Right lung (tissue), 5 donors: ENCODE data around the gene MMP25. TPM values are rescaled to one million over a fixed set of nuclear protein-coding genes. Genes with fewer than 3 reads are reported as not detected.
"Not testable (repeated sequence)": the region's sequence is repeated elsewhere in the genome, so short reads cannot be mapped to it uniquely, and the experiment has no call there.

Experiments used
- DNase-seq, 2 donors: peaks; one replicate each; pipeline ENCODE4 v3.0.0-alpha.2; 2013
- polyA plus RNA-seq, 5 donors: library from polyadenylated mRNA; unstranded; fragments of 120-200 nt; gene quantifications; one replicate each; pipeline versions ENCODE4 v1.2.1 to v1.2.3, GENCODE V29; 2013; ENCODE audit warnings: inconsistent platforms in 1 of 5, low replicate concordance in 1 of 5; ENCODE audit not compliant: insufficient read length in 5 of 5, insufficient read depth in 1 of 5

Gene MMP25
- polyA plus RNA-seq, 5 donors, result 1.4 to 3.4 (median 2.1) TPM

DNA sequence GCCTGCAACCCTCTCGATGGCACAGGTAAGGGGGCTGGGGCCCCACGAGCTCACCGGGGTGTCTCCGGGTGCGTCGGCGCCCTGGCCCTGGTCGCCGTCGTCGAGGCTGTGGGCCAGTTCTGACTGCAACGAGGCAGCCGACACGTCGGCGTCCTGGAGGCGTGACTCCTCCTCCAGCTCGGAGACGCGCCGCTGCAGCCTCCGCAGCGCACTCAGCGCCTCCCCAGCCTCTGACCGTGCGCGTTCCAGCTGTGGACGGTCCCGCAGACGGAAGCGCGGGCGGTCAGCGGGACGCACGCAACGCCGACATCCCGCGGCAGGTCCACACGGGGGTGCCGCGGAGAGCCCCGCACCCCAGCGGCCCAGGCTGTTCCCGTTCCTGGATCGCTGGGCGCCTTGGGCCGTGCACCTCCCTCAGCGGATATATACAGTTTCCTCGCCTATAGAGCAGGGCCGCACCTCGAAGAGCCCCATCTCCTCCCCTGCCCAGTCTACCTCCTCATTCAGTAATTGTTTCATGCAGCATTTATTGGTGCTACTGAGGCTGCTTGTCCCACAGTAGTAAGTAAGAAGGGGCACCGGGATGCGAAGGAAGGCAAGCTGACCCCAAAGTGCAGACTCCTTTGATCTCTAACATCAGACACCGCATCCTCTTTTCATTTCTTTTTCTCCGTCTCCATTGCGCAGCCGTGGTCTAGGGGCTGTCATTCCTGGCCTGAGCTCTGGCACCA lies 16.7 kb upstream of the MMP25 start:
- no peak for DNase-seq

DNA sequence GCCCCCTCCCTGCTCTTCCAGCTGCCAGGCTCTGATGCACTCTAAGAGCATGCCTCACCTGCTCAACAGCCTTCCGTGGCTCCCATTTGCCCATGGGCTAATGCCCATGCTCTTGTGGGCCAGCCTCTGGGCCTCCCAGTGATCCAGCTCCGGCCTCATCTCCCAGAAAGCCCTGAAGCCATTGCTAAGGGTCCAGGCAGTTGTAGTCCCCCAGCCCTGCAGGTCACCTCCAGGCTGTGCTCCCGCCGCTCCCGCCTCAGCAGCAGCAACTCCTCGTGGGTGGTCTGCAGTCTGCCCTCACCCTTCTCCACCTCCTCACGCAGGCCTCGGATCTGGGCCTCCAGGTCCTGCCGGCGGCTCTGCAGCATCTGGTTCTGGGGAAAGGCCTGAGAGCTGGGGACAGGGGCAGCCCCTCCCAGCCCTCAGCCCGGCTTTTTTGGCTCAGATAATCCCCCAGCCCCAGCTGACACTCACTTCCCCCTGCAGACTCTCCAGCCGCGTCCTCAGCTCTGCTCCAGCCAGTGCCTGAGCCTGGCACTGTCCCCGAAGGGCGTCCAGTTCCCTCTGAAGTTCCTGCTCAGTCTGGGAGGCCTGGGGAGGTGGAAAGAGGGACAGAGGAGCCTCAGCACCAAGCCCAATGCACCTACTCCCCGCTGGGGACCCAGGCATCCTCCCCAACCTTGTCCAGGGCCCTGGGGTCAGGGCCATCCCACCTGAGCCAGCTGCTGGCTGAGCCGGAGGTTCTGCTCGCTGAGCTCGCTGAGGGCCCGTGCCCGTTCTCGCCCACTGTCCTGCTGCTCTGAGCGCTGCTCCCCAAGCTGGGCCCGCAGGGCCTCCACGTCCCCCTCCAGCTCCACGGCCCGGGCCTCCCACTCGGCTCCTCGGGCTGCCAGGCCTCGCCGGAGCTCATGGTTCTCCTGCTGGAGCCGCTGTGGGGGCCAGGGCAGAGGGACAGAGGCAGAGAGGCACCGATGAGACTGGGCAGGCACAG lies 15.8 kb upstream of the MMP25 start:
- DNase-seq, result no peak

DNA sequence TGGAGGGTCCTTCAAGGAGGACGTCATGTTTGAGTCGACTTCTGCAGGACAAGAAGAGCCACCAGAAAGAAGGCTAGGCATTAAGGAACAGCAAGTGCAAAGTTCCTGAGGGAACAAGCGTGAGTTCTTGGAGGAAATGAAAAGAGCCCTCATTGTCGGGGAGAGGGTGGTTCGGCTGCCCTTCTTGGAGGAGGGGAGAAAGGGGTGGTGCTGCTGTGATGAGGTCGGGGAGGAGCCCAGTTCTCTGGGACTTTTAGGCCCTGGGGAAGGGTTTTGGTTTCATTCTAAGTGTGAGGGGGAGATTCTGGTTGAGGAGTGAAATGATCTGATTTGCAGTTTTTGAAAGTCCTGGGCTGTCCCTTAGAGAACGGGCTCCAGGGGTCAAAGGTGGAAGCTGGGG lies 13.7 kb upstream of the MMP25 start:
- DNase-seq, result no peak

DNA sequence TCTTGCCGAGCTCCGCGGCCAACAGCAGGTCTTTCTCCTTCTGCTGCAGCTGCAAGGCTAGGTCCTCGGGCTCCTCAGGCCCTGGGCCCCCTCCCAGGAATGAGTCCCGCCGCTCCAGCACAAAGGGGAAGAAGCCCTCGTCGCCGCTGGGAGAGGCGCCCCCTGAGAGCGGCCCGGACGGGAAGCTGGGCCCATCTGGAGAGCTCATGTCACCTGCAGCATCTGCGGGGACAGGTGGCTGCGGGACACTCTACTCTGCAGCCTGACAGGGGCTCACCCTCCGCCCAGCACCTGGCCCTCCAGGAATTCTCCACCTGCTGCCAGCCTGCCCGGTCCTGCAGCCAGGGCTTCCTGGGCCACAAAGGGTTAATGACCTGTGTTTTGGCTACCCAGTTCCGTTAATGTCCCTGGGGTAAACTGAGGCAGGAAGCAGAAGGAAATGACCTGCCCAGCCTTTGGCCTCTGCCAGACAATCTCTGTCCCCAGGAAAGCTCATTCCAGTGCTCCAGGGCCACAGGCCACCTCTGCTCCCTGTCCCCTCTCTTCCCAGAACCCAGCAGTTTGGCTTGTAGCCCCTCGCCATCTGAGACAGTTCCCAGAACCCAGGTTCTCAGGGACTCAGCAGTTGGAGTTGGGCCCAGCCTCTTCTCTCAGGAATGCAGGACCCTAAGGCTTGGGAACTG lies 10.9 kb upstream of the MMP25 start:
- no peak for DNase-seq

DNA sequence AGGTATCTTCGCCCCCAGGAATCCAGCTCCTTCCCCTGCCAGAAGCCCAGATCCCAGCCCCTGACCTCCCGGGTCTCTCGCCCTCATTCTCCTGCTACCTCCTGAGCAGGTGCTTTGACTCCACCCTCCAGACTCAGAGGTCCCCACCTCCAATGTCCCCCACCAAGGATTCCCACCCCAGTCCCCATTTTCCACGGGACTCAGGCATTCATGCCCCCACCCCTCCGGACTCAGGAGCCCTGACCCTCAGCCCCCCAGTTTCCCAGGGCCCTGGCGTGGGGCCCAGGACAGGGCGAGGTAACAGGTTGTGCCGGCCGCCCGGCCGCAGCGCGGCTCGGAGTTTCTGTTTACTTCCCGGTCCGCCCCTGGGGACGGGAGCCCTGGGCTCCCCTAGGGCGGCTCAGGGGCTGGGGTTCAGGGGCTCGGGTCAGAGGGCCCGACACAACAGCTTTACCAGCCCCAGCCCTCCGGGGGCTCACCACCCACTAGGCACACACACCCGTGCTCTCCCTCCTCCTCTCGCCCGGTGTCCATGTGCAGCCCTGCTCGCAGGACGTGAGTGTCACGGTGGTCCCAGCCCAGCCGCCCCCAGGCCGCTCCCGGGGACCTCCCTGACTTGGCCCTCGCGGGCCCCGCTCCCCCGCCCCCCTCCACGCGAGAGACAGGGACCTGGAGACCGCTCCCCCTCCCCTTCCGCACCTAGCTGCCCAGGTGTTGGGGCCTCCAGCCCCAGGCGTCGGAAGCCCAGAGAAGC lies 10.2 kb upstream of the MMP25 start:
- DNase-seq, result no peak

DNA sequence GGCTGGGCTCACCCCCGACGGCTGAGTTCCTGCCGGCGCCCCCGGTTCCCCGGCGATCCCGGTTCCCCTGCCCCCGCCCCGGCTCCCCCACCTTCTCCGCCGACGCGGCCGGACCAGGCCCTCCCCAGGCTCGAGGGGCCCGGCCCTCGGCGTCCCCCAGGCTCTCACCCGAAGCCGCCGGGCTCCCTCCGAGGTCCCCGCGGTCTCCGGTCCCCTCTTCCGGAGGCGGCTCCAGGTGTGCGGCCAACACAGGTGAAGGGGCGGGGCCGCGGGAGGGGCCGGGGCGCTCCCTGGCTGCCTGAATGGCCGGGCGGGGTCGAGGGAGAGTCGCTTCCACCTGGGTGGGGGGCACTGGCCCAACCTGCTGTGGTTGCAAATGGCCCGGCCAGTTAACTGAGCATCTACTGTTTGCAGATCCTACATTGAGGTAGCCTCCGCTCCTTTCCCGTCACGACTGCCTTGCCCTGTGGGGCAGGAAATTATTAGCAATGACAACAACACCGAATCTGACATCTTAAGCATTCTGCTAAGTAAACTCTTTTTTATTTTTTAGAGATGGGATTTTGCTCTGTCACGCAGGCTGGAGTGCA lies 9.5 kb upstream of the MMP25 start, which contains the start of gene BICDL2:
TSS of gene BICDL2 (minus strand) at position 219 of the 590 bp plus-strand sequence. CDS start 1,448 bp downstream, outside the sequence.
- DNase-seq, result no peak

DNA sequence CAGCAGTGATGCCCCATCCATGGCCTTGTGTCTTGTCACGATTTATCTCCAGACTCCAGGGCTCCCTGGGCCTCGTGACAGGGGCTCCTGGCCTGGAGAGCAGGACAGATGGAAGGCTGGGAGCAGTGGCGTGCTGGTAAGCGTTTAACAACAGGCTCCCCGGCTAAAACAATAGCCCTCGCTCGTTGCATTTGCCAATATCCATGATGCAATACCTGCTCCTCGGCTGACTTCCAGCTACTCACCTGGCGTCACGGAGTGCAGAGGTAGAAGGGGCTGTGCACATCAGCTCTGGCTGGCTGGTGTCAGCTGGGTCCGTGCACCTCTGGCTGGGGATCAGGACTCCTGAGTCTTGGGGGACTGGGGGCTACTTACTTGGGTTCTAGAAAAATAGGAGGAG lies 8.1 kb upstream of the MMP25 start:
- no peak for DNase-seq

DNA sequence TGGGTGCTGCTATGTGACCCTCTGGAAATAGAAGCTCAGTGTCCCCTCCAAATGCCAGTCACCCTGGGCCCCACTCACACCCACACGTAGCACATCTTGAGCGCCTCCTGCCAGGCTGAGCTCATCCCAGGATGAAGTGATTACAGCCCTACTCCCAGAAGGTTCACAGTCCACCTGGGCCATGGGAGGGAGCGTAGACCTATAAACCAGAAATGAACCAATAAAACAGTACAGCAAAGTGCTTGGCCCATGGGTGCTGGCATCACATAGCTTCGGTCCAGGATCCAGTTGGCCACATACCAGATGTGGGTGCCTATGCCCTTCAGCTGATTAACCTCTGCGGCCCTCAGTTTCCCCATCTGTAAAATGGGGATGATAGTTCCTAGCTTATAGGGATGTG lies 7.5 kb upstream of the MMP25 start:
- no peak for DNase-seq

DNA sequence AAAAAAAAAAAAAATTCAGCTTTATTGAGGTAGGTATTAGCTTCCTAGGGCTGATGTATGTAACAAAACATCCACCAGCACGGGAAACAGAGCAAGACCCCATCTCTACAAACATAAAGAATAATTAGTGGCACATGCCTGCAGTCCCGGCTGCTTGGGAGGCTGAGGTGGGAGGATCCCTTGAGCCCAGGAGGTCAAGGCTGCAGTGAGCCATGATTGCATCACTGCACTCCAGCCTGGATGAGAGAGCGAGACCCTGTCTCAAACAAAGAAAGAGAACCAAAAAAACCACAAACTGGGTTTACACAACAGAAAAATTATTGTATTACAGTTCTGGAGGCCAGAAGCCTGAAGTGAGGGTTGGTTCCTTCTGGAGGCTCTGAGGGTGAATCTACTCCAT lies 4.0 kb upstream of the MMP25 start:
- no peak for DNase-seq

DNA sequence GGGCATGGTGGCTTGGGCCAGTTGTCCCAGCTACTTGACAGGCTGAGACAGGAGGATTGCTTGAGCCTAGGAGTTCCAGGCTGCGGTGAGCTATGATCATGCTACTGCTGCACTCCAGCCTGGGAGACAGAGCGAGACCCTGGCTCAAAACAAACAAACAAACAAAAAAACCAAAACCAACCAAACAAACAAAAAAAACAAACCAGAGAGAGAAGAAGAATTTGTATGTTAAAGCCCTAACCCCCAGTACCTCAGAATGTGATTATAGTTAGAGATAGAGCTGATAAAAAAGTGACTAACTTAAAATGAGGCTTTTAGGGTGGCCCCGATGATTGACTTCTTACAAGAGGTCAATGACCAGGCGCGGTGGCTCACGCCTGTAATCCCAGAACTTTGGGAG lies 1.7 kb upstream of the MMP25 start:
- DNase-seq, result no peak

DNA sequence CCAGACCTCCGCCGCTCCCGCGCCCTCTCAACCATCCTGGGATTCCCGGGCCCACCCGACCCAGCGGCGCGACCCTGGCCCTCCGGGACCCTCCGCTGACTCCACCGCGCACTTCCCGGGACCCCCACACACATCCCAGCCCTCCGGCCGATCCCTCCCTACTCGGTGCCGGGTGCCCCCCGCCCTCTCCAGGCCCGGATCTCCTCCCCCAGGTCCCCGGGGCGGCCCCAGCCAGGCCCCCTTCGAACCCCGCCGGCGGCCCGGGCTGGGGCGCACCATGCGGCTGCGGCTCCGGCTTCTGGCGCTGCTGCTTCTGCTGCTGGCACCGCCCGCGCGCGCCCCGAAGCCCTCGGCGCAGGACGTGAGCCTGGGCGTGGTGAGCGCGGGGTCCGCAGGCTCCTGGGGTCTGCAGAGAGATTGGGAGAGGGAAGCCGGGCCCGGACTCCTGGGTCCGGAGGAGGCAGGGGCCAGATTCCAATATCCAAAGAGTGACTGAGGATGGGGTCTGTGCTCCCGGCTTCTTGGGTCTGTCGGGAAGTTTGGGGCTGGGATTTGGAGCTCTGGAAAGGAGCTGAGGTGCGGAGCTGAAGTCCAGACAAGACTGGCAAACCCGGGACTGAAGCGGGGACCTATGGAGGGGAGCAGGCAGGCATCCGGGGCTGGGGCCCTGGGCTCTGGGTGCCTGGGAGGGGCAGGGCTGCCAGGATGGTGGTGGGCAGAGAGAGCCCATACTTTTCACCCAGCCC lies 453 bp downstream of the MMP25 start:
- no peak for DNase-seq

DNA sequence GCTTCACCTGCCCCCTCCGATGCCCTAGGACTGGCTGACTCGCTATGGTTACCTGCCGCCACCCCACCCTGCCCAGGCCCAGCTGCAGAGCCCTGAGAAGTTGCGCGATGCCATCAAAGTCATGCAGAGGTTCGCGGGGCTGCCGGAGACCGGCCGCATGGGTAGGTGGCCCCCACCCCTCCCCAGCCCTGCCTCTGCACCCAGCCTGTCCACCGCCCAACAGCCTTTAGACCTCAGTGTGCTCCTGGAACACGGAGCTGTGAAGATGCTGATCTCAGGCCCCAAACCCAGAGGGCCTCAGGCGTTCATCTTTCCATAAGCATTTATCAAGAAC lies 993 bp downstream of the MMP25 start:
- DNase-seq, result no peak

DNA sequence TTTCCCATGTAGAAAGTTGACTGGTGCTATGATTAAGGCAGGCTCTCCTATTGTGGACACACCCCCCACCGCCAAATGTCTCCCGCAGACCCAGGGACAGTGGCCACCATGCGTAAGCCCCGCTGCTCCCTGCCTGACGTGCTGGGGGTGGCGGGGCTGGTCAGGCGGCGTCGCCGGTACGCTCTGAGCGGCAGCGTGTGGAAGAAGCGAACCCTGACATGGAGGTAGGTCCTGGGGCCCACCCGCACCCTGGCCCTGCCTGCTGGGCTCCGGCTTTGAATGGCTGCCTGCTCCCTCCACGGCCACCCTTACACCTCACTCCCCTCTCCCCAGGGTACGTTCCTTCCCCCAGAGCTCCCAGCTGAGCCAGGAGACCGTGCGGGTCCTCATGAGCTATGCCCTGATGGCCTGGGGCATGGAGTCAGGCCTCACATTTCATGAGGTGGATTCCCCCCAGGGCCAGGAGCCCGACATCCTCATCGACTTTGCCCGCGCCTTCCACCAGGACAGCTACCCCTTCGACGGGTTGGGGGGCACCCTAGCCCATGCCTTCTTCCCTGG lies 3.6 kb downstream of the MMP25 start:
- DNase-seq, result no peak

DNA sequence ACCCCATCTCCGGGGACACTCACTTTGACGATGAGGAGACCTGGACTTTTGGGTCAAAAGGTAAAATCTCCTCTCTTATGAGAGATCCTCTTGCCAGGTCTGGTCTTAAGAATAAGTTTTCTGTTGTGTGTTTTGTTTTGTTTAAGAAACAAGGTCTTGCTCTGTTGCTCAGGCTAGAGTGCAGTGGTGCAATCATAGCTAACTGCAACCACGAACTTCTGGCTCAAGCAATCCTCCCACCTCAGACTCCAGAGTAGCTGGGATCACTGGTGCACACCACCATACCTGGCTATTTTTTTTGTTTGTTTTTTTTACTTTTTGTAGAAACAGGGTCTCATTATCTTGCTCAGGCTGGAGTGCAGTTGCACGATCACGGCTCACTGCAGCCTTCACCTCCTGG lies 4.1 kb downstream of the MMP25 start:
- DNase-seq, result no peak

DNA sequence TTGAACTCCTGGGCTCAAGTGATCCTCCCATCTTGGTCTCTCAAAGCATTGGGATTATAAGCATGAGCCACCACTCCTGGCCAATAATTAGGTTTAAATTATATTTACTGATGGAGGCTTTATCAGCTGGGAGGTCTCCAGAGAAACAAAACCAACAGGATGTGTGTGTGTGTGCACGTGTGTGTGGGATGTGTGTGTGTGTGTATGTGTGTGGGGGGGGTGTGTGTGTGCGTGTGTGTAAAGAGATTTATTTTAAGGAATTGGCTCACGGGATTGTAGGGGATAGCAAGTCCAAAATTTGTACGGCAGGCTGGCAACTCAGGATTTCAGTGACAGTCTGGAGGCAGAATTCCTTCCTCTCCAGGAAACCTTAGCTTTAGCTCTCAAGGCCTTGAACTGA lies 4.6 kb downstream of the MMP25 start:
- DNase-seq, result no peak

DNA sequence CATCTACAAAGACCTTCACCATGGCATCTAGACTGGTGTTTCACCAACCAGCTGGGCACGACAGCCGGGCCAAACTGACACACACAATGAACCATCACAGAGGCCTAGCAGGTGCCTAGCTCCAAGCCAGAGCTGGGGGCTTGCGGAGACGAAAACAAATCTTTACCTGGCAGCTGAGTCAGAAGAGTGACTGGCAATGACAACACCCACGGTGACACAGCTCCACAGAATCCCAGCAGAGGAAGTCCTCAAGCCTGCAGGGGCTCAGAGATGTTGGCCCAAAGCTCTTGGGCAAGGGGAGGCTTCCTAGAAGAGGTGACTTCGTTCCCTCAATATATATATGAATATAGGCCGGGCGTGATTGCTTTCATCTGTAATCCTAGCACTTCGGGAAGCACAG lies 5.1 kb downstream of the MMP25 start:
- no peak for DNase-seq

DNA sequence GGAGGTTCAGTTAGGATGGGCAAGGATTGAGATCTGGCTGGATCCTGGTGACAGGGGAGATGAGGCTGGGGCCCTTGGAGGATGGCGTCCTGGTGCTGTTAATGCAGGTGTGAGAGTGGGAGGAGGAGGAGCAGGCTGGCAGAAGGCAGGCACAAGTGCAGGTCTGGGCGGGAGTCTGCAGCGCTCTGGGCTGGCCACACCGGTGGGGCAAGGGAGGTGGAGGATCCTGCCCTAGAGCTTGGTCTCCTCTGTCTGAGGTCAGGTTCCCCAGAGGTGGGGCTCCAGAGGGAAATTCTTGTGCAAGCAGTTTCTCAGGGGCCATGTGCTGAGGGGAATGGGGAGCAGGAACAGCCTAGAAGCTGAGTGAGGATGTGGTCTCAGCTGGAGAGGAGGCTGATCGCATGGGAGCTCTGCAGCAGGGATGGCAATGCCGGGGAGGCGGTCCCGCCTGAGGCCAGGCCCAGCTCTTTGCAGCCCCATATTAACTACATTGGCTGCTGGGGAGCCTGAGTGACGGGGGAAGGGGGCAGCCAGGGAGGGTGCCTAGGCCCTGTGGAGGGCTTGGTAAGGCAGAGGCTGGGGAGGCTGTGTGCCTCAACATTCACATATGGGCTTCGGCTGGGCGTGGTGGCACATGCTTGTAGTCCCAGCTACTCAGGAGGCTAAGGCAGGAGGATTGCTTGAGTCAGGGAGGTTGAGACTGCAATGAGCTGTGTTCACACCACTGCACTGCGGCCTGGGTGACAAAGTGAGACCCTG lies 6.4 kb downstream of the MMP25 start:
- DNase-seq, result not testable (repeated sequence)

DNA sequence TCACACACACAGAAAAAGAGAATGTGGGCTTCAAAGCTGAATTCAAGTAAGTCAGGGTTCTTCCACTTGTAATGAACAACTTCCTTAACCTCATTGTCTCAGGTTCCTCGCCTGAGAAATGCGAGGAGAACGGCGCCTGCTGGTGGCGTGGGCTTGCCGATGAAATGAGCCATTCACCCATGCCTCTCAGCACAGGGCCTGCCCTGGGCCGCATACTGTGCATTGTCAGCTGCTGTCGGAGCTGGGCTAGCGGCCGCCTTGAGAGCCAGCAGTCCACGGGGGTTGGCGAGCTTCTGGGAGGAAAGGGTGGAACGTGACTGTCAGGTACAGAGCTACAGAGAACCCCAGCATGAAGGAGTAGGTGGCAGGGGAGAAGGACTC lies 7.0 kb downstream of the MMP25 start:
- not testable (repeated sequence) for DNase-seq

DNA sequence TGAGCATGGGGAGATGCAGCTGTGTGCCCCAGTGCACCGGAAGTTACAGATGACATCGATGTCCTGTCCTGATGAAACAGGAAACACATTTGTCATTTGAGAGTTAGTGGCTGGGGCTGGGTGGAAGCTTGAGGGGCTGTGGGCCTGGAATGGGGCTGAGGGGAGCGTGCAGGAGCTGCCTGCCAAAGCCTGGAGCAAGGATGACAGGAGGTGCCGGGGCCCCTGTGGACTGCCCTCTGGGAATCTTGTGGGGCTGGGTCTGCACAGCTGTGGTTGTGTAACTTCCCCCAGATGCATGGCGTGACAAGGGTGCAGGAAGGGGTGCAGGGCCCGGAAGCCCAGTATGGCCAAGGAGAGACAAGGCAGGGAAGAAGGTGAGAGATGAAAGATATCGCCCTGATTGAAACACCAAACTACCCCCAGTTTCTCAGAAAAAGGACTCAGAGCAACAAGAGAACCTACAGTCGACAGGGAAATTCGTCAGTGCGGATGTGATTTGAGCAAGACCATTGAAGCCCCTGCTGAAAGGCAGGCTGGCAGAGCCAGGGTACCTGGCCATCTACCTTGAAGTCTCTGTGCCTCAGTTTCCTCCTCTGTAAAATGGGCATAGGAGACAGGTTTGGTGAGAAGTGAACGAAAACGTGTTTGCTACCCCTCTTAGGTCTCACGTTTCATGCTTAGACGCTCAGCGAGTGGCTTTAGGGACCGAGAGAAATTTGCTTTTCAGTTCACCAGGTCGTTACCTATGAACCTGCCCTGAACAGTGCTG lies 8.8 kb downstream of the MMP25 start:
- no peak for DNase-seq
